Activated T-cell treated with anti-CD3 and anti-CD28 coated beads, Interleukin-2, amount 50 U/mL, for 4 hours (primary cell): ENCODE results near the gene NOLC1. TPM values are rescaled to one million over a fixed set of nuclear protein-coding genes. Genes with fewer than 3 reads are reported as not detected.
A peak's percentile ranks its signal among the peaks of the same experiment; 100 is the strongest.

Source experiments
- ATAC-seq, 2 donors: fragments of 200-7000 bp; cut with Tn5 transposase; one replicate each; pipeline ENCODE4 v1.10.0; 2021
- DNase-seq: peaks from one replicate; pipeline ENCODE4 v3.0.0-alpha.2; 2020
- H3K27me3 Mint-ChIP-seq: one replicate; pipeline ENCODE4 v1.8.0; 2021; ENCODE audit warnings: low read depth, mixed read lengths
- H3K36me3 Mint-ChIP-seq: one replicate; pipeline ENCODE4 v1.8.0; 2022; ENCODE audit warnings: mixed read lengths; ENCODE audit not compliant: insufficient read depth
- H3K4me1 Mint-ChIP-seq: one replicate; pipeline ENCODE4 v1.8.0; 2021; ENCODE audit warnings: low read depth, mixed read lengths
- H3K4me3 Mint-ChIP-seq: one replicate; pipeline ENCODE4 v1.8.0; 2021; ENCODE audit warnings: mild to moderate bottlenecking, moderate library complexity, mixed read lengths
- H3K9me3 Mint-ChIP-seq: one replicate; pipeline ENCODE4 v1.8.0; 2021; ENCODE audit warnings: mixed read lengths
- total RNA-seq, 3 donors: library from RNA; stranded (reverse); gene quantifications; one replicate each; pipeline ENCODE4 v1.2.1, GENCODE V29; 2021

Gene NOLC1
- total RNA-seq, 3 donors from 2014 or later, result 451 to 523 (median 461) TPM

GRCh38 chr10:102195296-102195870 lies 43.2 kb downstream of the NOLC1 start:
- H3K27me3 Mint-ChIP-seq, result no peaks in the 10 kb centered on the region
- DNase-seq (no peak), ATAC-seq (no peak)
- H3K4me1 Mint-ChIP-seq, result peaks cover 4% of the 10 kb centered on the region
- no peaks in the 10 kb centered on the region for H3K36me3 Mint-ChIP-seq
- peaks cover 6% of the 10 kb centered on the region for H3K9me3 Mint-ChIP-seq
- no peak overlapping the region for H3K4me3 Mint-ChIP-seq

GRCh38 chr10:102196893-102197292 lies 44.7 kb downstream of the NOLC1 start:
- ATAC-seq, result peak; percentile 66
- H3K36me3 Mint-ChIP-seq, result no peaks in the 10 kb centered on the region
- peaks cover 4% of the 10 kb centered on the region for H3K4me1 Mint-ChIP-seq
- peaks cover 4% of the 10 kb centered on the region for H3K27me3 Mint-ChIP-seq
- DNase-seq, result no peak
- no peak overlapping the region for H3K4me3 Mint-ChIP-seq
- H3K9me3 Mint-ChIP-seq, result peaks cover 4% of the 10 kb centered on the region

GRCh38 chr10:102198027-102198426 lies 45.8 kb downstream of the NOLC1 start:
- Mint-ChIP-seq H3K36me3 (no peaks in the 10 kb centered on the region), H3K27me3 (peaks cover 5% of the 10 kb centered on the region), H3K4me1 (peaks cover 4% of the 10 kb centered on the region), H3K9me3 (no peaks in the 10 kb centered on the region), H3K4me3 (no peak overlapping the region)
- no peak for ATAC-seq
- DNase-seq, result no peak

GRCh38 chr10:102200751-102201640 lies 48.8 kb downstream of the NOLC1 start:
- Mint-ChIP-seq H3K27me3 (peaks cover 5% of the 10 kb centered on the region), H3K4me3 (no peak overlapping the region), H3K4me1 (peaks cover 4% of the 10 kb centered on the region), H3K36me3 (no peaks in the 10 kb centered on the region), H3K9me3 (peaks cover 10% of the 10 kb centered on the region)
- ATAC-seq, result no peak
- no peak for DNase-seq

- H3K4me3 Mint-ChIP-seq, result no peak overlapping the region
- H3K9me3 Mint-ChIP-seq, result peaks cover 10% of the 10 kb centered on the region
- H3K36me3 Mint-ChIP-seq, result no peaks in the 10 kb centered on the region
- DNase-seq, result no peak
- ATAC-seq, result no peak
- H3K27me3 Mint-ChIP-seq, result peaks cover 5% of the 10 kb centered on the region
- no peaks in the 10 kb centered on the region for H3K4me1 Mint-ChIP-seq
Measured at GRCh38 chr10:102202386-102202785, 50.2 kb downstream of the NOLC1 start.

DNA sequence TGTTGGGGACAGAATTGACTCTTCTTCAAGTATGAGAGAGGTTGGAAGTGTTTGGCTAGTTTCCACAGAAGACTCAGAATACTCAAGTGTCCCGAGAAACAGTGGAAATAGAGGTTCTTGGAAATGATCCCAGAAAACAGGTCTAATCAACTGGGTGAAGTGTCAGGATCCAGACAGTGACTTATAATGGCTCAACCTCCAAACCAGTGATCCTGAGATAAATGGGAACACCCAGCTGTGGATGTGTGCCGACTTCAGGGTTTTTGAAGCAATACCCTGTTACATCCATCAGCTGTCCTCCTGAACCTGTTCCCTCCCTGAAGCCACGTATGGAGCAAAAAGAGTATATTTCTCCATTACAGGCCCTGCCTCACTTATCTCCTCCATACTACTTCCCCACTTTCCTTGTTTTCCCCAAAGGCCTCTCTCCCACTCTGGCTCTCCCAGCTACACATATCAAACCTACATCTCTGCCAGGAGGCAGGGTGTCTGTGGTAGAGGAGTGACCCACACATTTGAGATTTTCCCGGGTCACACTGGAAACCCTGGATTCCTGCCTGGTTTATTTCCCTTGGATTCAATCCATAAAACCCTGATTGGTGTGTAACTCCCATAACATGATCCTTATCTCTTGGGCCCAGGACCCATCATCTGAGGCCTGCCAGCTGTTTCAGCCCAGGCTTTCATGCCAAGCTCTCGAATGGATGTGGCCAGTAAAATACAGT lies 56.3 kb downstream of the NOLC1 start:
- no peaks in the 10 kb centered on the region for H3K36me3 Mint-ChIP-seq
- peaks cover 8% of the 10 kb centered on the region for H3K9me3 Mint-ChIP-seq
- H3K4me1 Mint-ChIP-seq, result no peaks in the 10 kb centered on the region
- no peak for DNase-seq
- ATAC-seq, result no peak
- no peak overlapping the region for H3K4me3 Mint-ChIP-seq
- no peaks in the 10 kb centered on the region for H3K27me3 Mint-ChIP-seq

DNA sequence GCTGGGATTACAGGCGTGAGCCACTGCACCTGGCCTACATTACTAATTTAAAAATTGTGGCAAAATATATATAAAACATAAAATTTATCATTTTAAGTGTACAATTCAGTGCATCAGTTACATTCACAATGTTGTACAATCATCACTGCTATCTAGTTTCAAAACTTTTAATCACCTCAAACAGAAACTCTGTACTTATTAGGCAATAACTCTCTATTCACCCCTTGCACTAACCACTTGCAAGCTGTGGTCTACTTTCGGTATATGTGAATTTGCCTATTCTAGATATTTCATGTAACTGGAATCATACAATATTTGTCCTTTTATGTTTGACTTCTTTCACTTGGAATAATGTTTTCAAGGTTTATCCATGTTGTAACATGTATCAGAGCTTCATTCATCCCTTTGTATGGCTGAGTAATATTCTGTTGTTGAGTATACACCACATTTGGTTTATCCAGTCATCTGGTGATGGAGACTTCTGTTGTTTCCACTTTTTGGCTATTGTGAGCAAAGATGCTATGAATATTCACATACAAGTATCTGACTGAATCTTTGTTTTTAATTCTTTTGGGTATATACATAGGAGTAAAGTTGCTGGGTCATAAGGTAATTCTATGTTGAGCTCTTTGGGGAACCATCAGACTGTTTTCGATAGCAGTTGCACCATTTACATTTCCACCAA lies 59.6 kb downstream of the NOLC1 start:
- no peak for DNase-seq
- ATAC-seq, result peak; percentile 46 to 53
- Mint-ChIP-seq H3K4me3 (no peak overlapping the region), H3K27me3 (peaks cover 2% of the 10 kb centered on the region), H3K36me3 (no peaks in the 10 kb centered on the region), H3K9me3 (no peaks in the 10 kb centered on the region), H3K4me1 (no peaks in the 10 kb centered on the region)

Other genes starting within 250 kb of the NOLC1 start
- gene ARMH3, start 96.2 kb upstream of the NOLC1 start, total RNA-seq, result 10 to 100 TPM; 16.6 to 21.7 (median 21.5) TPM
- gene HPS6, start 87.0 kb upstream of the NOLC1 start, total RNA-seq, result 10 to 100 TPM; 25.4 to 27.7 (median 25.5) TPM
- gene LDB1, start 32.0 kb upstream of the NOLC1 start, total RNA-seq, result 10 to 100 TPM; 55.7 to 59.6 (median 56.2) TPM
- 100 to 1,000 TPM; 155 to 161 (median 156) TPM for gene PPRC1, start 19.3 kb upstream of the NOLC1 start, total RNA-seq
- not detected for gene ELOVL3, start 73.9 kb downstream of the NOLC1 start, total RNA-seq
- gene PITX3, start 89.1 kb downstream of the NOLC1 start, total RNA-seq, result under 1 TPM in 2 of 3 donors, not detected in 1; 0.25 to 0.46 TPM
- gene GBF1, start 93.1 kb downstream of the NOLC1 start, total RNA-seq, result 10 to 100 TPM; 42.9 to 46.5 (median 43.3) TPM
- 100 to 1,000 TPM; 300 to 365 (median 302) TPM for gene NFKB2, start 243.3 kb downstream of the NOLC1 start, total RNA-seq